ENCODE results near the gene TEX55. TPM values are rescaled to one million over a fixed set of nuclear protein-coding genes. Genes with fewer than 3 reads are reported as not detected.

Gene TEX55
- polyA plus RNA-seq, 1 experiment, result not detected

DNA sequence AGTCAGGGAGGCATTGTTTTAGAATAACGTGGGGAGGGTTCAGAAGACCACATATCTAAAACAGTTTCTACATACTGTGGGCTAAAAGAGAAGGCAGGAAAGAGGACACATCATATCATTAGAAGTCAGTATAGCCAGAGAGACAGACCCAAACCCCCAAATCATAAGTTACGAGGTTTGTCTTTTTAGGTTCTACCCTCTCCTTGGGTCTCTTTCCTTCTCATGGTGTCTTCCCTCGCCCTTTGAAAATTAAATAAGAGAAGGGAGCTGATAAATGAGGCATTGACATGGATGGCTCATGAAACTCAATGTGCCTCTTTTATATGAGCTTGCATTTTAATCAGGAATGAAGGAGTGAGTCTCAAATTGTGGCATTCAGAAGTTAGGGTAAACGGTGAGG, 30.8 kb downstream of the TEX55 start:
- Histone ChIP-seq H3K36me3 (ENCODE audit: control insufficient read depth, insufficient read depth, low read length) (no peaks in the 10 kb centered on the region), H3K4me3 (ENCODE audit: low read depth, low read length) (no peak overlapping the region), H3K27me3 (ENCODE audit: control insufficient read depth, insufficient read depth, low read length) (no peaks in the 10 kb centered on the region)
- no peak for DNase-seq (ENCODE audit: low read depth)
- POLR2A ChIA-PET, result no interaction called here
- CTCF ChIA-PET, result no interaction called here
- TF ChIP-seq, protein P1, sequence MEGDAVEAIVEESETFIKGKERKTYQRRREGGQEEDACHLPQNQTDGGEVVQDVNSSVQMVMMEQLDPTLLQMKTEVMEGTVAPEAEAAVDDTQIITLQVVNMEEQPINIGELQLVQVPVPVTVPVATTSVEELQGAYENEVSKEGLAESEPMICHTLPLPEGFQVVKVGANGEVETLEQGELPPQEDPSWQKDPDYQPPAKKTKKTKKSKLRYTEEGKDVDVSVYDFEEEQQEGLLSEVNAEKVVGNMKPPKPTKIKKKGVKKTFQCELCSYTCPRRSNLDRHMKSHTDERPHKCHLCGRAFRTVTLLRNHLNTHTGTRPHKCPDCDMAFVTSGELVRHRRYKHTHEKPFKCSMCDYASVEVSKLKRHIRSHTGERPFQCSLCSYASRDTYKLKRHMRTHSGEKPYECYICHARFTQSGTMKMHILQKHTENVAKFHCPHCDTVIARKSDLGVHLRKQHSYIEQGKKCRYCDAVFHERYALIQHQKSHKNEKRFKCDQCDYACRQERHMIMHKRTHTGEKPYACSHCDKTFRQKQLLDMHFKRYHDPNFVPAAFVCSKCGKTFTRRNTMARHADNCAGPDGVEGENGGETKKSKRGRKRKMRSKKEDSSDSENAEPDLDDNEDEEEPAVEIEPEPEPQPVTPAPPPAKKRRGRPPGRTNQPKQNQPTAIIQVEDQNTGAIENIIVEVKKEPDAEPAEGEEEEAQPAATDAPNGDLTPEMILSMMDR (IDR thresholded peaks at IDR 0.05; ENCODE audit: insufficient read depth, low read depth, low read length), result no peak

DNA sequence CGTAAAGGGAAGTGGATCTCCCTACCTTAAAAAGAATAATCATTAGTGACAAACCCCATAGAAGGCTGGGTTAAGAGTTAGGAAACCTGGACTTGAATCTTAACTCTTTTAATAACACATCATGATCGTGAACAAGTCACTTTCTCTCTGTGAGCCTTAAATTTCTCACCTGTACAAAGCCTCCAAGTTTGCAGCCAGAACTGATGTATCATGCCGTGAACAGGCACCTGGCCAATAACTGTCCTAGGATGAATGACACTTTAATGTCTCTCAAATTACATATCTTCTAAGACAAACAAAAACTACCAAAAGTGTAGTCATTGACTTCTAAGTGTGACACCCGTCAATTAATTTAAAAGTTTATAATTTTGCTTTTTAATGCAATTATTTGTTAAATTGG, 31.4 kb downstream of the TEX55 start:
- no peak overlapping the region for H3K4me3 ChIP-seq (ENCODE audit: low read depth, low read length)
- H3K27me3 ChIP-seq (ENCODE audit: control insufficient read depth, insufficient read depth, low read length), result no peaks in the 10 kb centered on the region
- no peaks in the 10 kb centered on the region for H3K36me3 ChIP-seq (ENCODE audit: control insufficient read depth, insufficient read depth, low read length)
- DNase-seq (ENCODE audit: low read depth), result no peak
- POLR2A ChIA-PET, result no interaction called here
- CTCF ChIA-PET, result no interaction called here
- TF ChIP-seq, protein P1 (IDR thresholded peaks at IDR 0.05; ENCODE audit: insufficient read depth, low read depth, low read length), result no peak

DNA sequence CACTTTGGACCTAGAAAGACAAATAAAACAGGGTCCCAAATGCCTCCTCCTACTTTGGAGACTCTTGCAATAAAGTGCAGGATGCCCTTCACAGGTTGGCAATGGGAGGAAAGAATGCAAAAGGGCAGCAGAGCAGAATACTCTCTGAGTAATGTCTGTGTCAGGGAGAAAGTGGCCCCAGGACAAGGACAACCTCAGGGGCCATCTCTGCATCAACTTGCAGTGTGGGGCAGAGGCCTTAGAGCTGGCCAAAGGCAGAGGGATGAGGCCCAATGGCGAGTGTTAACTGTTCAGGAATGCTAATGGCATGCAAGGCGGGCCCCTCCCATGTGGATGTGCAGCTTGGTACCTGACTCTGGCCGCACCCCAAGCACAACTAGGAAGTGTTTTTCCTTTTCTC, 35.8 kb downstream of the TEX55 start:
- H3K27me3 ChIP-seq (ENCODE audit: control insufficient read depth, insufficient read depth, low read length), result no peaks in the 10 kb centered on the region
- no peak overlapping the region for H3K4me3 ChIP-seq (ENCODE audit: low read depth, low read length)
- H3K36me3 ChIP-seq (ENCODE audit: control insufficient read depth, insufficient read depth, low read length), result no peaks in the 10 kb centered on the region
- POLR2A ChIA-PET, result no interaction called here
- CTCF ChIA-PET, result no interaction called here
- DNase-seq (ENCODE audit: low read depth), result no peak
- TF ChIP-seq, protein P1 (IDR thresholded peaks at IDR 0.05; ENCODE audit: insufficient read depth, low read depth, low read length), result no peak

- TF ChIP-seq, protein P1 (IDR thresholded peaks at IDR 0.05; ENCODE audit: insufficient read depth, low read depth, low read length), result no peak
- ChIA-PET POLR2A (interaction anchor here (0.6 kb wide), 1 partner anchor 11 kb away, joined by 3 read pairs; no protein-coding TSS in a partner anchor), CTCF (interaction anchor here (0.7 to 1.4 kb wide), 3 partner anchors 28 to 57 kb away, joined by 3 to 4 read pairs (median 4); partner anchors contain the start of gene TEX55)
- no peak overlapping the region for H3K4me3 ChIP-seq (ENCODE audit: low read depth, low read length)
- DNase-seq (ENCODE audit: low read depth), result no peak
- H3K36me3 ChIP-seq (ENCODE audit: control insufficient read depth, insufficient read depth, low read length), result no peaks in the 10 kb centered on the region
- H3K27me3 ChIP-seq (ENCODE audit: control insufficient read depth, insufficient read depth, low read length), result no peaks in the 10 kb centered on the region
Observed at GRCh38 chr3:119184111-119184510, 38.1 kb downstream of the TEX55 start.

- TF ChIP-seq, protein P1 (IDR thresholded peaks at IDR 0.05; ENCODE audit: insufficient read depth, low read depth, low read length), result no peak
- ChIA-PET CTCF (interaction anchor here (0.8 kb wide), 1 partner anchor 56 kb away, joined by 4 read pairs; the partner anchor contains the start of gene B4GALT4), POLR2A (interaction anchor here (0.6 kb wide), 1 partner anchor 12 kb away, joined by 3 read pairs; no protein-coding TSS in a partner anchor)
Observed at GRCh38 chr3:119184796-119185570, 39.0 kb downstream of the TEX55 start.

More at GRCh38 chr3:119184796-119185570, 39.0 kb downstream of the TEX55 start:
- Histone ChIP-seq H3K36me3 (ENCODE audit: control insufficient read depth, insufficient read depth, low read length) (no peaks in the 10 kb centered on the region), H3K4me3 (ENCODE audit: low read depth, low read length) (no peak overlapping the region), H3K27me3 (ENCODE audit: control insufficient read depth, insufficient read depth, low read length) (no peaks in the 10 kb centered on the region)
- DNase-seq (ENCODE audit: low read depth), result peak; percentile 86

Measured in BJ (cell line).